Upper lobe of left lung (tissue), 6 donors: ENCODE data around the gene NBL1. TPM values are rescaled to one million over a fixed set of nuclear protein-coding genes. Genes with fewer than 3 reads are reported as not detected.

Source experiments
- ATAC-seq, 2 donors: fragments of 200-7000 bp; cut with Tn5 transposase; one replicate each; pipeline ENCODE4 v1.9.1; 2022; ENCODE audit warnings: mild to moderate bottlenecking in 2 of 2, moderate library complexity in 2 of 2; ENCODE audit not compliant: low FRiP score in 2 of 2
- DNase-seq, 2 donors: peaks; one replicate each; pipeline ENCODE4 v3.0.0-alpha.2; 2019 to 2020
- H3K27ac ChIP-seq, 4 donors: fragments of 200-600 bp; sonication (generic); one replicate each; pipeline ENCODE4 v1.5.1; 2016 to 2019
- H3K27me3 ChIP-seq, 4 donors: fragments of 200-600 bp; sonication (generic); one replicate each; pipeline ENCODE4 v1.5.1; 2017 to 2019
- H3K36me3 ChIP-seq, 4 donors: fragments of 200-600 bp; sonication (generic); one replicate each; pipeline ENCODE4 v1.5.1; 2016 to 2019
- H3K4me1 ChIP-seq, 4 donors: fragments of 200-600 bp; sonication (generic); one replicate each; pipeline ENCODE4 v1.5.1; 2018 to 2019
- H3K4me3 ChIP-seq, 4 donors: fragments of 200-600 bp; sonication (generic); one replicate each; pipeline ENCODE4 v1.5.1; 2017 to 2019; ENCODE audit warnings: mild to moderate bottlenecking in 2 of 4, moderate library complexity in 1 of 4
- H3K9me3 ChIP-seq, 4 donors: fragments of 200-600 bp; sonication (generic); one replicate each; pipeline ENCODE4 v1.5.1; 2018 to 2019
- EP300 ChIP-seq, 4 donors: sonication (generic); formaldehyde crosslinking; IDR thresholded peaks; one replicate each; pipeline ENCODE4 v1.5.1; 2017; ENCODE audit warnings: antibody characterized with exemption in 4 of 4, control low read depth in 2 of 4
- POLR2A ChIP-seq, 4 donors: fragments of 450-650 bp; IDR thresholded peaks; one replicate each; pipeline ENCODE4 v1.5.1; 2016 to 2017; ENCODE audit warnings: antibody characterized with exemption in 4 of 4, mild to moderate bottlenecking in 2 of 4
- POLR2AphosphoS5 ChIP-seq, 2 donors: sonication (generic); formaldehyde crosslinking; IDR thresholded peaks; one replicate each; pipeline ENCODE4 v1.5.1; 2017; ENCODE audit warnings: antibody characterized with exemption in 2 of 2
- WGBS, 2 donors: methylation state at CpG; one replicate each; pipeline ENCODE4 v1.1.5; 2017 to 2018; 5-methylcytosine and 5-hydroxymethylcytosine counted together
- total RNA-seq, 6 donors: library from RNA; depleted of rRNA in 4 of 6; stranded (reverse); fragments of >200 nt in 4 of 6; gene quantifications; one replicate each; pipeline versions ENCODE4 v1.1.0 to v1.2.1, GENCODE V29; 2016 to 2021
- TF ChIP-seq, protein P1 (sequence below), 6 experiments: fragments of 450-650 bp in 4 of 6; fragments of 200-600 bp in 2 of 6; sonication (generic) in 2 of 6; IDR thresholded peaks; one replicate each; pipeline ENCODE4 v1.5.1; 2016 to 2019; ENCODE audit warnings: antibody characterized with exemption in 6 of 6
- donor health status: DM: no; HTN: no; CAD: no; lungs with moderate emphysema.
- donor health status: DM: no; HTN: yes; CAD: no; lungs with severe emphysema.

Gene NBL1
- total RNA-seq, 6 donors from 2014 or later: 40.9 to 190 (median 105) TPM

DNA sequence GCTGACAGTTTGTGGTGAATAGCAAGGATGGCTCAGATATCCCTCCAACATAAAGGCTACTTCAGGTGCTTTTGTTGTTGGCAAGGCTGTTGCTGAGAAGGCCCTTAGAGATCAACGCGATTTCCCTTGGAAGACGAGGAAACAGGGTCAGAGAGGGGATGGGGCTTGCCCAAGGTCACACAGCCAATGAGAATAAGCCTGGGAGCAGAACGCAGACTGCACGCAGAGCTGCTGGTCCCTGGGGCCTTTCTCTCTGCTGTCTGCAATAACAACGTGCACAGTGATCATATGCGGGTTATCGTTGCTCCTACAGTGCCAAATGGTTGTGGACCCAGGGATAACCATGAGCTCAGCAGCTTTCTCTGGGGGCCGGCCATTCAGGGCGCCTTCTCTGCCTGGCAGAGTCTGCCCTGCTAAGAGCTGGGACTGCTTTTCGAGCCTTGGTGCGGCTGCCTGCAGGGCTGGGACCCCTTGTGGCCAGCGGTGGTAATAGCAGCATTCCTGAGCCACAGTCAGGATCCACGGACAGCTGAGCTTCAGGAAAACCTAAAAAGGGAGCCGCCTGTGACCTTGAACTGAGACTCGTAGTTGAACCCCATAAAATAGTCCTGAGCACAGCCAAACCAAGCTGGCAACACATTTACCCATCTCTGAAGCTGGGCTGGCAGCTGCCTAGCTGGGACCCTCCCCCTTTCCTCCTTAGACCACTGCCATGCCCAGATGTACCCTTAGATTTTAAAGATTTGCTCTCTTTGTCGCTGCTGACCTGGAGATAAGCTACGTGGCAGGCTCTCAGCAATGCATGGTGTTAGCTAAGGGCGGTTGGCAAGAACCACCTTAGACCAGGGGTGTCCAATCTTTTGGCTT is 60.4 kb downstream of the NBL1 start:
- H3K27ac ChIP-seq: no peak overlapping the region

GRCh38 chr1:19705464-19705863 is 61.4 kb downstream of the NBL1 start:
- H3K36me3 ChIP-seq: peaks cover 0 to 9% (median 3%) of the 10 kb centered on the region in 4 donors
- H3K9me3 ChIP-seq: no peaks in the 10 kb centered on the region
- no peak overlapping the region for H3K4me3 ChIP-seq
- no peak overlapping the region for H3K27ac ChIP-seq
- no peak for TF ChIP-seq POLR2AphosphoS5 (IDR thresholded peaks at IDR 0.05)
- TF ChIP-seq, protein P1, sequence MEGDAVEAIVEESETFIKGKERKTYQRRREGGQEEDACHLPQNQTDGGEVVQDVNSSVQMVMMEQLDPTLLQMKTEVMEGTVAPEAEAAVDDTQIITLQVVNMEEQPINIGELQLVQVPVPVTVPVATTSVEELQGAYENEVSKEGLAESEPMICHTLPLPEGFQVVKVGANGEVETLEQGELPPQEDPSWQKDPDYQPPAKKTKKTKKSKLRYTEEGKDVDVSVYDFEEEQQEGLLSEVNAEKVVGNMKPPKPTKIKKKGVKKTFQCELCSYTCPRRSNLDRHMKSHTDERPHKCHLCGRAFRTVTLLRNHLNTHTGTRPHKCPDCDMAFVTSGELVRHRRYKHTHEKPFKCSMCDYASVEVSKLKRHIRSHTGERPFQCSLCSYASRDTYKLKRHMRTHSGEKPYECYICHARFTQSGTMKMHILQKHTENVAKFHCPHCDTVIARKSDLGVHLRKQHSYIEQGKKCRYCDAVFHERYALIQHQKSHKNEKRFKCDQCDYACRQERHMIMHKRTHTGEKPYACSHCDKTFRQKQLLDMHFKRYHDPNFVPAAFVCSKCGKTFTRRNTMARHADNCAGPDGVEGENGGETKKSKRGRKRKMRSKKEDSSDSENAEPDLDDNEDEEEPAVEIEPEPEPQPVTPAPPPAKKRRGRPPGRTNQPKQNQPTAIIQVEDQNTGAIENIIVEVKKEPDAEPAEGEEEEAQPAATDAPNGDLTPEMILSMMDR (IDR thresholded peaks at IDR 0.05): no peak
- no peak for TF ChIP-seq EP300 (IDR thresholded peaks at IDR 0.05)
- TF ChIP-seq POLR2A (IDR thresholded peaks at IDR 0.05): no peak
- no peak for ATAC-seq
- H3K4me1 ChIP-seq: peaks cover 0 to 4% (median 1%) of the 10 kb centered on the region in 4 donors
- no peaks in the 10 kb centered on the region for H3K27me3 ChIP-seq
- 87% methylated on average over 4 of the region's 4 CpGs for WGBS, 2 donors
- DNase-seq: no peak

More for the DNA sequence above, 60.4 kb downstream of the NBL1 start:
- peak; percentile 48 to 55 for DNase-seq
- ATAC-seq: peak; percentile 84 to 91
- Histone ChIP-seq H3K4me3 (no peak overlapping the region), H3K27me3 (no peaks in the 10 kb centered on the region), H3K4me1 (peaks cover 0 to 4% (median 1%) of the 10 kb centered on the region in 4 donors), H3K36me3 (peaks cover 0 to 14% (median 8%) of the 10 kb centered on the region in 4 donors), H3K9me3 (no peaks in the 10 kb centered on the region)
- 31 to 43% methylated on average over 17 to 18 of the region's 19 CpGs for WGBS, 2 donors
- TF ChIP-seq, protein P1 (IDR thresholded peaks at IDR 0.05): peak; percentile 79 to 88 (median 83)
- no peak for TF ChIP-seq POLR2AphosphoS5 (IDR thresholded peaks at IDR 0.05)

GRCh38 chr1:19706136-19706535 is 62.0 kb downstream of the NBL1 start:
- ATAC-seq: no peak

More at GRCh38 chr1:19706136-19706535, 62.0 kb downstream of the NBL1 start:
- no peak for DNase-seq
- H3K36me3 ChIP-seq: peaks cover 0 to 5% (median 1%) of the 10 kb centered on the region in 4 donors
- peaks cover 0 to 4% (median 1%) of the 10 kb centered on the region in 4 donors for H3K4me1 ChIP-seq
- 91 to 93% methylated on average over 4 of the region's 4 CpGs for WGBS, 2 donors
- H3K27me3 ChIP-seq: no peaks in the 10 kb centered on the region
- TF ChIP-seq EP300 (IDR thresholded peaks at IDR 0.05): no peak
- no peak for TF ChIP-seq POLR2A (IDR thresholded peaks at IDR 0.05)
- no peak for TF ChIP-seq POLR2AphosphoS5 (IDR thresholded peaks at IDR 0.05)
- TF ChIP-seq, protein P1 (IDR thresholded peaks at IDR 0.05): no peak
- no peak overlapping the region for H3K27ac ChIP-seq
- H3K9me3 ChIP-seq: no peaks in the 10 kb centered on the region
- H3K4me3 ChIP-seq: no peak overlapping the region

Other genes with a start within 250 kb of the NBL1 start
- 100 to 1,000 TPM in 5 of 6 donors, 10 to 100 TPM in 1; 96.4 to 303 (median 144) TPM for gene CAPZB, start 158.8 kb upstream of the NBL1 start, total RNA-seq
- gene HTR6, start 20.6 kb downstream of the NBL1 start, total RNA-seq: not detected
- 10 to 100 TPM; 19.1 to 46.1 (median 24.9) TPM for gene TMCO4, start 155.6 kb downstream of the NBL1 start, total RNA-seq
- not detected for gene RNF186, start 171.0 kb downstream of the NBL1 start, total RNA-seq
- 1 to 10 TPM; 3.1 to 8.6 (median 6.9) TPM for gene OTUD3, start 238.1 kb downstream of the NBL1 start, total RNA-seq